Ovary (tissue), 9 donors: ENCODE measurements around the gene OXGR1. TPM values are rescaled to one million over a fixed set of nuclear protein-coding genes. Genes with fewer than 3 reads are reported as not detected.

ENCODE experiments used
- DNase-seq, 5 donors: peaks; one replicate each; pipeline ENCODE4 v3.0.0-alpha.2; 2019 to 2020
- H3K27ac ChIP-seq, 2 donors: fragments of 200-600 bp; one replicate each; pipeline versions ENCODE4 v1.5.1 to v1.8.0; 2019 to 2022
- H3K27me3 ChIP-seq: fragments of 200-600 bp; one replicate; pipeline ENCODE4 v1.8.0; 2022
- H3K36me3 ChIP-seq: fragments of 200-600 bp; sonication (generic); one replicate; pipeline ENCODE4 v1.5.1; 2019
- H3K4me1 ChIP-seq: one replicate; pipeline ENCODE4 v1.8.1; 2013; ENCODE audit warnings: mild to moderate bottlenecking, moderate library complexity; ENCODE audit not compliant: insufficient read depth
- H3K4me3 ChIP-seq: fragments of 200-600 bp; sonication (generic); one replicate; pipeline ENCODE4 v1.5.1; 2017
- H3K9me3 ChIP-seq, 2 donors: fragments of 200-600 bp in 1 of 2; sonication (generic) in 1 of 2; one replicate each; pipeline versions ENCODE4 v1.5.1 to v1.8.1; 2013 to 2019; ENCODE audit warnings: mild to moderate bottlenecking in 1 of 2, moderate library complexity in 1 of 2
- EP300 ChIP-seq: sonication (generic); formaldehyde crosslinking; IDR thresholded peaks from one replicate; pipeline ENCODE4 v1.6.1; 2017; ENCODE audit warnings: antibody characterized with exemption
- POLR2A ChIP-seq: fragments of 450-650 bp; IDR thresholded peaks from one replicate; pipeline ENCODE4 v1.6.1; 2017; ENCODE audit warnings: antibody characterized with exemption, mild to moderate bottlenecking, moderate library complexity
- WGBS, 3 donors: extraction: QIAGEN DNeasy Blood & Tissue Kit in 1 of 3; methylation state at CpG; one replicate each; pipeline versions ENCODE4 v1.1.5 to v1.1.7; 2013 to 2017; 5-methylcytosine and 5-hydroxymethylcytosine counted together
- intact Hi-C, 4 donors: fragments of 100-400 bp; cut with DNase I; formaldehyde crosslinking; loops; one replicate each; pipeline versions ENCODE4 v1.11.0 to v1.15.1; 2022 to 2023
- polyA plus RNA-seq, 2 donors: library from polyadenylated mRNA; stranded (reverse); fragments of 200-250 nt in 1 of 2; fragments of 350-450 nt in 1 of 2; fragmentation: Illumina TruSeq in 1 of 2; extraction: RNeasy Lipid Tissue Mini Kit (QIAGEN cat#74804) in 1 of 2; gene quantifications; one replicate each; pipeline ENCODE4 v1.2.3, GENCODE V29; 2013 to 2014
- small RNA-seq: library from RNA; depleted of rRNA; stranded (forward); fragments of <200 nt; gene quantifications from one replicate; pipeline ENCODE3, GENCODE V24; 2016
- total RNA-seq, 7 donors: library from RNA; depleted of rRNA in 2 of 7; stranded (reverse); fragments of >200 nt in 2 of 7; fragmentation: NEBNext Ultra II Directional in 3 of 7; extraction: Animal tissue kit (Norgen Biotek cat#: 25700) in 3 of 7; gene quantifications; one replicate each; pipeline versions ENCODE4 v1.1.0 to v1.2.4, GENCODE V29; 2016 to 2023
- TF ChIP-seq, protein P1 (sequence below), 3 donors: fragments of 450-650 bp in 2 of 3; fragments of 200-600 bp in 1 of 3; IDR thresholded peaks; one replicate each; pipeline versions ENCODE4 v1.5.1 to v1.8.0; 2016 to 2022; ENCODE audit warnings: antibody characterized with exemption in 3 of 3, mild to moderate bottlenecking in 1 of 3
- donor health status: DM: no; HTN: no; CAD: no; lungs with moderate emphysema.
- donor health status: DM: no; HTN: no; CAD: no.
- donor health status: Bipolar disorder and iron deficiency.
- donor health status: DM: yes; HTN: yes; CAD: no.
- donor health status: DM: no; HTN: no; CAD: no.
- donor health status: DM: yes; HTN: yes; CAD: no.

The OXGR1 gene
- total and polyA plus RNA-seq, 9 donors = 0.04 to 0.72 (median 0.39) TPM; not detected in 3

DNA sequence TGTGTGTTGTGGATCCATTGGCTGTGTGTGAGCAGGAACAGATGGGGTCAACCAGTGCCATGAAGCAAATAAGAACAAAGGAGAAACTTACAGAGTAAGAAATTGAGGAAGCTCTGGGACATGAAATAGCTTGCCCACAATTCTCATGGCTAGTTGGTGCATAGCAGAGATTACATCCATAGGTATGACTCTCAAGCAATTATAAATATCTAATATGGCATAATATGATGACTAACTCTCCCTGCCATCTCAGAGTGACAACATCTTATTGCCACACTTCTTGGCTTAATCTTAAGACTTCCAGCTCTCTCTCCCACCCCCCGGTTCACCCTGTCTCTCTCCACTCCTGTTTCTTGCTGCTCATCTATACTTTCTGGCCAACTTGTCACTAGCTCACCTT, 53.3 kb downstream of the OXGR1 start:
- WGBS, 3 donors = 76 to 90% (median 85%) methylated on average over 1 of the region's 1 CpG
- H3K36me3 ChIP-seq = no peaks in the 10 kb centered on the region
- TF ChIP-seq POLR2A (no peak), EP300 (no peak)
- TF ChIP-seq, protein P1, sequence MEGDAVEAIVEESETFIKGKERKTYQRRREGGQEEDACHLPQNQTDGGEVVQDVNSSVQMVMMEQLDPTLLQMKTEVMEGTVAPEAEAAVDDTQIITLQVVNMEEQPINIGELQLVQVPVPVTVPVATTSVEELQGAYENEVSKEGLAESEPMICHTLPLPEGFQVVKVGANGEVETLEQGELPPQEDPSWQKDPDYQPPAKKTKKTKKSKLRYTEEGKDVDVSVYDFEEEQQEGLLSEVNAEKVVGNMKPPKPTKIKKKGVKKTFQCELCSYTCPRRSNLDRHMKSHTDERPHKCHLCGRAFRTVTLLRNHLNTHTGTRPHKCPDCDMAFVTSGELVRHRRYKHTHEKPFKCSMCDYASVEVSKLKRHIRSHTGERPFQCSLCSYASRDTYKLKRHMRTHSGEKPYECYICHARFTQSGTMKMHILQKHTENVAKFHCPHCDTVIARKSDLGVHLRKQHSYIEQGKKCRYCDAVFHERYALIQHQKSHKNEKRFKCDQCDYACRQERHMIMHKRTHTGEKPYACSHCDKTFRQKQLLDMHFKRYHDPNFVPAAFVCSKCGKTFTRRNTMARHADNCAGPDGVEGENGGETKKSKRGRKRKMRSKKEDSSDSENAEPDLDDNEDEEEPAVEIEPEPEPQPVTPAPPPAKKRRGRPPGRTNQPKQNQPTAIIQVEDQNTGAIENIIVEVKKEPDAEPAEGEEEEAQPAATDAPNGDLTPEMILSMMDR (IDR thresholded peaks at IDR 0.05) = no peak
- H3K4me3 ChIP-seq = no peak overlapping the region
- H3K4me1 ChIP-seq = no peaks in the 10 kb centered on the region
- H3K9me3 ChIP-seq = no peaks in the 10 kb centered on the region
- H3K27ac ChIP-seq = no peak overlapping the region
- DNase-seq = no peak
- intact Hi-C loops = no loop called here
- no peaks in the 10 kb centered on the region for H3K27me3 ChIP-seq

DNA sequence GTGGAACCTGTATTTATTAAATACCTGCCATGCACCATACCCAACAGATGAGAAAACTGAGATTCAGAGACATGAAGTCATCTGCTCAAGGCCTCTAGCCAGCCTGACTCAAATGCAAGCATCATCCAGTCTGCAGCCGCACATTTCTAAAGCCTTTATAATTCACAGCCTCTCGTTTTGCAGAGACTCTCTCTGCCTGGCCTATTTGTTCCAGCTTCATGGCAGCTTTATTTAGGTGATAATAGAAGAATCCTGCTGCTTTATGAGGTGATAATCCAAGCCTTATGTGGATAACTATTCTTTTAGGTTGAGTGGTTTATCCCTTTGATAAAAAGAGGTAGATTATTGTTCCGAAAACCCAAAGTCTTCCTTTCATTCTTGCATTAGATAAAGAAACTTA, 58.4 kb downstream of the OXGR1 start:
- Histone ChIP-seq H3K27ac (no peak overlapping the region), H3K27me3 (no peaks in the 10 kb centered on the region), H3K4me3 (no peak overlapping the region), H3K9me3 (no peaks in the 10 kb centered on the region), H3K36me3 (no peaks in the 10 kb centered on the region), H3K4me1 (no peaks in the 10 kb centered on the region)
- no peak for TF ChIP-seq EP300
- TF ChIP-seq POLR2A = no peak
- TF ChIP-seq, protein P1 (IDR thresholded peaks at IDR 0.05) = no peak
- WGBS, 3 donors = 51 to 75% (median 64%) methylated on average over 3 of the region's 3 CpGs
- no peak for DNase-seq
- intact Hi-C loops = no loop called here

Small RNA genes lying within 50 kb of the gene (small RNA-seq; reads per million reads assigned to genes)
- gene RN7SKP7 = not detected

Other genes starting within 250 kb of the OXGR1 start
- gene MBNL2, start 227.9 kb upstream of the OXGR1 start, total RNA-seq = 100 to 1,000 TPM in 1 of 7 donors, 10 to 100 TPM in 6; 65.5 to 110 (median 97.8) TPM
- gene MBNL2, start 227.9 kb upstream of the OXGR1 start, polyA plus RNA-seq = 10 to 100 TPM; 43.7 to 53.3 TPM